NCI-H510A (cell line): ENCODE measurements around the gene UPK1B.
"Not testable (repeated sequence)": the region's sequence is repeated elsewhere in the genome, so short reads cannot be mapped to it uniquely, and the experiment has no call there.

Source experiments
- DNase-seq: peaks from one replicate; lab custom pipeline; 2025; lab: John Stamatoyannopoulos, UW

UPK1B gene

DNA sequence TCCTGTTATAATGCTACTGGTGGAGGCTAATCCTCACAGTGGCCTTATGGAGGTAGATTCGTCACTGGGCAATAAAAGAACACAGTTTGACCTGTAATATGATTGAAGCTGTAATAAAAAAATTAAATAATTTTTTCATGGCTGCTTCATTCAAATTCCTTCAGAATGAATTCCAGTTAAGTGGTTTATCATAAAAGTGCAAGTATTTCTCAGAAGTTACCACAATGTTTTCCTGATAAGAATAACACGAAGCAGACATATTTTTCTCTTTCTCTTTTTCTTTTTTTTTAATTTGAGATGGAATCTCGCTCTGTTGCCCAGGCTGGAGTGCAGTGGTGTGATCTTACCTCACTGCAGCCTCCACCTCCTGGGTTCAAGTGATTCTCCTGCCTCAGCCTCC, 51.7 kb downstream of the UPK1B start:
- DNase-seq: no peak

DNA sequence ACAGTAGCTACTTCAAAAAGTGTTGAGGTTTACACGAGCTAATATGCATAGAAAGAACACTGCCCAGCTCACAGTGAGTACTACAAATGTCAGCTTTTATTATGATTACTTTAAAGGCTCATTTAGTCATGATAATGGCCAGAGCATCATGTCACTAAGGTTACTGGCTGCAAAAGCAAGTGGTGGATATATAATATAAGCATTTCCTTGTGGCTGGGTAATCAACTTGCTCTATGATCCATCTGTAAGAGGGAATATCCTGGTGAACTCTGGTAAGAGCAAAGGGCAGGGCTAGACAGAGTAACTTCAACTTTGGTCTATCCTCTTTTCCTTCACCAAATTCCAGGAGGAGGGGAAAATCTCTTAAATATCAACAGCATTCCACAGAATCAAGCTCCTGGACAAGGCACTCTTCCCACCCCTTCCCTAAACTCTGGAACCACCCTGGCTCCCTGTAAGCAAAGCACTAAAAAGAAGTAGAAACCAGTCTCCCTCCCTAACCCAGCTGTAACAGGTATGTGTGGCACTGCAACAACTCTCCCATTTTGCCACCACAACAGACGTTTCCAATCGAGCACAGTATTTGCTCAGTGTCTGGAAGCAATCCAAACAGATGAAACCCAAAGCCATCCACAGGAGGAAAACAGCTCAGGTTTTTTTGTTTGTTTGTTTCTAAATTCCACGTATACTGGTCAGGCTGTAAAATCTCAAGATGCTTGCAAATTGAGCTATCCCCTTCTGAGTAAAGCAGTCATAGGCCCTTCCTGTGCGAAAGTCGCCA, 53.9 kb downstream of the UPK1B start:
- DNase-seq: no peak

DNA sequence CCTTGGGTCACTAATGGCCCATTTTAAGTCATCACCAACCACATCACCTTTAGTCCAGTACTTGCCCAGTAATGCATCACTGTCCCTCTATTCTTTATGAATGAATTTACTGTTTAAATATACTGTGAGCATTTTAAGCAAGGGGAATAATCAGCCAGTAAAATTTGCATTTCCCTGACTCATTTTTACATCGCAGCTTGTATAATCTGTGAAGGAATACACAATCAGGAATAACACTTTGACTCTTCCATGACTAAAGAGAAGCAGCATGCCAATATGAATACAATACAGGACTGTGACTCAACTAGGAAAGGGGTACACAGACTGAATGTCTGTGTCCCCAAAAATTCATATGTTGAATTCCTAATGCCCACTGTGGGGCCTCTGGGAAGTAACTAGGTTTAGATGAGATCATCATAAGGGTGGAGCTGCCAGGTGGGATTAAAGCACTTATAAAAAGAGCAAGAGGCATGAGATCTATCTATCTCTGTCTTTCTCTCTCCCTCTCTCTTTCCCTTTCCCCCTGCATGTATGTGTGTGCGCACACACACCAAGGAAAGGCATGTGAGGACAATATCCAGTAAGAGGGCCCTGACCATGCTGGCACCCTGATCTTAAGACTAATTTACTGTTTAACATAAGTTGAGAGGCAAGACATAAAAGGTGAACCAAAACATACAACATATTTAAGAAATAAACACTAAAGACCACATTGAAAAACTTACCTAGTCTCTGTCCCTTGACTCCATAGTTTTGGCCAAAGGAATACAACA, 55.2 kb downstream of the UPK1B start:
- DNase-seq: no peak

DNA sequence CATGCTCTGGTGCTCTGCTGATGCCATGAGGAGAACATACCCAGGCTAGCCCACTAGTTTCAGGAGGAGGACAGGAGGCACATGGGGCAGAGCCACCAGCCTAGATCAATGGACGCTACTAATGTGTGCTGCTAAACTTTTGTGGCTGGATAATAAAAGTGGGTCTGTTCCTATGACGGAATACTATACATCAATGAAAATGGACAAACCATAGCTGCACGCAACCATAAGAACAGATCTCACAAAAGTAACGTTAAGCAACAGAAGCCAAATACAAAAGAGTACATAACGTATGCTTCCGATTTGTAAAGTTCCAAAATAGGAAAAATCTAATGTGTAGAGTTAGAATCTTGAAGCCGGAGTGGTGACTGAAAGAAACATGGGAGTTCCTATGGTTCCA, 55.8 kb downstream of the UPK1B start:
- DNase-seq: no peak

DNA sequence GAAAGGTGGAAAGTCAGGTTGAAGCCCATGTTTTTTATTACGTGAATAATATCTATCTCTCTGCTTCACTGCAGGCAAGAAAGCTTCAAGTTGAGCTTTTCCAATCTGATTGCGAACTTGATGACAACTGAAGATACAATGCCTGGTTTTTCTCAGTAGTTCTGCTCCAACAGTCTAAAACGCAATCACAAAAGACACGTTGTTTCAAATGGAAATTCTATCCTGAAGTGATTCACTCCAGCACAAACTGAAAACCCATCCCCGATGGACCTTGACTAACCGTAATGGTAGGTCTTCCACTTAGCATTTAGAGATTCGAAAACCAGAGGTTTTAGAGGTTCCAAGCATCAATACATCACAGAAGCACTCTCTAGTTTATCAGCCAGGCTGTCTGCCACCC, 56.7 kb downstream of the UPK1B start:
- no peak for DNase-seq

DNA sequence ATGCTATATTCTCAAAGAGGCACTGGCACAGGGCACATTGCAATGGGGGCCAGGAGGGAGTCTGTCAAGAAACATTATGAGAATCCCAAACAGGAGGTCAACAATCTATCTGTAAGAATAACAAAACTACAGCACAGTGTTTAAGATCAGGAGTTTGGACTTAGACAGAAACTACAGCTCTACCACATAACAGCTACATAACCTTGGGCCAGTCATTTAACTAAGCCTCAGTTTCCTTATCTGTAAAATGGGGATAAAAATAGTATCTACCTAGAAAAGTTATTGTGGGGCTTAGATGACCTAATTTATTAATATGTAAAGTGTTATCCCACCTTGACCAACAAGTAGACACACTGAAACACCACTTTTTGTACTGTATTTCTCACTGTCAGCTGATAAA, 57.3 kb downstream of the UPK1B start:
- DNase-seq: no peak

DNA sequence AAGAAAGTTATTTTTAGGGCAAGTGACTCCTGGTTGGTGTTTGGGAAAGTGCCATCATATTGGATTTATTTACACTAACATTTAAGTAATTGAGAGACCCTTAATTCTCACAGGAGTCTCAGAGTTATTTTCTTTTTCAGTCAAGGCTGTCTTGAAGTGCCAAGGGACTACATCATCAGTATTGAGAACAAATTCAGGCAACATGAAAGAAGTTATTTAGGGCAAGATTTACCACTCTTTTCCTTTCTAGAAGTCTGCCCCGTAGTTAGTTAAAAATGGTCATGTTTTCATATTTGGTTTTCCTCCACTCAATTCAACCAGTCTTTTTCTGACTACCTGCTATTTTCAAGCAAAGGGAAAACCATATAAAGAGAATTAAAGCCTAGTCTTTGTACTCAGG, 61.2 kb downstream of the UPK1B start:
- no peak for DNase-seq

DNA sequence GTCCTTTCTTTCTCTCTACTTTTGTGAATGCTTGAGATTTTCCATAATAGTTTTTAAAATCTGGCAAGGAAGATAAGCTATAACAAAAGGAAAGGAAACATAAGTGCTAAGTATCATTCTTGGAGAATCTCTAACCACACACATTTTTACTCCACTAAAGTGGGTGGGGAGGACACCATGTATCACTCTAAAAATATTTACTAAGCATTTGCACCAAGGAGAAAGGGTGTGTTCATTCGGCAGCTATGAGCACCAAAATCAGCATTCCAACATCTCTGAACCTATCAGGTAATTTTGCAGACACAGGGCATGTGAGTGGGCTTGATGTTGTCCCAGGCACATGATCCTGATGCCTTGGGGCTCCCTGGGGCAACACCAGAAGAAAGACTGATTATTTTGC, 61.8 kb downstream of the UPK1B start:
- DNase-seq: no peak

DNA sequence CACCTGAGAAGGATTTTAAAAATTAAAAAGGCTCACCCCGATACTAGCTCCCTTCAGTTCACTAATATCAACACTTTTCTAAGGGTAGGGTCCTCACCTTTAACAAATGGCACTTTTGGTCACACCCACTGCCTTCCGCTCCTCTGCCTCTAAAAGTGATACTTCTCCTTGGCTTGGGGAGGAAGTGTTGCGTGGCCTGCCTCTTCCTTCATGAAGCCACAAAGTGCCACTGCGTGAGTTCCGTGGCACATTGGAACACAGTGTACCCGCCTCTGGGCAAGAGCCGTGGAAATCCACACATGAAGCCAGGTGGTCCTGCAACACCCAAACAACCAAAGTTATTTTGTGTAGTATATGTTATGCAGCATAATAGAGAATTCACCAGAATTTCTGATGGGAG, 63.4 kb downstream of the UPK1B start:
- DNase-seq: no peak

DNA sequence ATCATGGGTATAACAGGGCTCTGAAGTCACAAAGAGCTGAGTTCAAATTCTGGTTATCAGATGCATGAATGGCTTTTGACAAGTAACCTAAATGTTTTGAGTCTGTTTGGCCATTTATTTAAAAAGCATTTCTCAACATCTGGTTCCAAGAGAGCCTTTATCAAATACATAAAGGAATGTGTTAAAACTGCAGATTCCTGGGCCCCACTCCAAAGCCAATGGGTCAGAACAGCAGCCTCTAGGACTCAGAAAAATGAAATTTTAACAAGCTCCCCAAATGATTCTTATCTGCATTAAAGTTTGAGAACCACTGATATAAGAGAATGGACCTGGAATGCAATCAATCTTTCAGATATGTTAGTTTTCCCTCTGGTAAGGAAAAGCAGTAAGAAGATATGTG, 63.9 kb downstream of the UPK1B start:
- DNase-seq: no peak

DNA sequence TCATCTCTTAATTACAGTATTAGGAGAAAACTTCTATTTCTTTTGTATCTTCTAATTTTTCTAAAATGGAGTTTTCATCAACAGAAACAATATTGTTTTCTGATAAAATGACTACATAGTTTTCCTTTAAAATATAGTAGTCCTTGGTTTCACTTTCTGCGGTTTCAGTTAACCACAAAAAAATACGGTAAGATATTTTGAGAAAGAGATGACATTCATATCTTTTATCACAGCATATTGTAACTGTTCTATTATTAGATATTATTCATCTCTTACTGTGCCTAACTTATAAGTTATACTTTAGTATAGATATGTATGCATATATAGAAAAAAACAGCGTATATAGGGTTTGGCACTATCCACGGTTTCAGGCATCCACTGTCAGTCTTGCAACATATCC, 65.0 kb downstream of the UPK1B start:
- no peak for DNase-seq

DNA sequence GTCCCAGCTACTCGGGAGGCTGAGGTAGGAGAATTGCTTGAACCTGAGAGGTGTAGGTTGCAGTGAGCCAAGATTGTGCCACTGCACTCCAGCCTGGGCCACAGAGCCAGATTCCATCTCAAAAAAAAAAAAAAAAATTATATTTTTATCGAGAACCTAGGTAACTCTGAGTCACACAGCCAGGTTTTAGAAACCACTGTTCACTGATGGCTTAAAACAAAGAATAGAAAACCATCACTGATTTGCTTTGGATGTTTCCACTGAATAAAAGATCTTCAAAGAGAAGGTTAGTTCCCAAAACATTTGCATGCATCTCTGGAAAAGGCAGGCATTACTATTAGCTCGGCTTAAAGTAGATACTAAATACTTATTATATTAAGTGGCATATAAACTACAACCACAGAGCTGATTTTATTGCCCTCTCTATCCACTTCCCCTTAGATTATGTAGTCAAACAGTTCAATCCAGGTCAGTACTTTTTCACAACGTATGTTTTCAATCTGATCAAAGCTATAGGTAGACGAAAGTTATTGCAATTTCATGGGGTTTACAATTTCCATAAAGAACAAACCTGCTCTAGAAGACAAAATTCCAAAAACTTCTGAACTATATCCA, 65.9 kb downstream of the UPK1B start:
- DNase-seq: no peak

DNA sequence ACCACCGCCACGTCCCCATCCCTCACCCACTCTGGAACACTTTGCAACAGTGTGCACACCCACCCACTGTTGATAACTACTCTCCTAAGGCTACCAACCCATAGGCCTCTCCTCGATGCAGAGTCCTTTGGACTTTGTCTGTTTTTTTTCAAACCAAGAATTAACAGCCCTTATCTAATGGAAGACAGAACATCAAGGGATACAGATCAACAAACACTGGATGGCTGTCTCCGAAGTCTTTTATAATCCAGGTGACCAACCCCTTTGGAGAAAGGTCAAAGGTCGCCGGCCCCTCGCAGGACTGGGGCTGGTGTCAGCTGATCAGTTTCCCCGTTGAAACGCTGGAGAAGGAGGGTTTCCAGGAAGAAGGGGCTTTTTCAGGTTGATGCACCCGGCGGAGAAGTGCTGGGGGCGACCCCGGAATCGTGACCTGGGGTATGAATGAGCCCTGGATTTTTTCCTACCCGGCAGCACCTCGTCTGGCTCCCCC, 66.7 kb downstream of the UPK1B start:
- no peak for DNase-seq

DNA sequence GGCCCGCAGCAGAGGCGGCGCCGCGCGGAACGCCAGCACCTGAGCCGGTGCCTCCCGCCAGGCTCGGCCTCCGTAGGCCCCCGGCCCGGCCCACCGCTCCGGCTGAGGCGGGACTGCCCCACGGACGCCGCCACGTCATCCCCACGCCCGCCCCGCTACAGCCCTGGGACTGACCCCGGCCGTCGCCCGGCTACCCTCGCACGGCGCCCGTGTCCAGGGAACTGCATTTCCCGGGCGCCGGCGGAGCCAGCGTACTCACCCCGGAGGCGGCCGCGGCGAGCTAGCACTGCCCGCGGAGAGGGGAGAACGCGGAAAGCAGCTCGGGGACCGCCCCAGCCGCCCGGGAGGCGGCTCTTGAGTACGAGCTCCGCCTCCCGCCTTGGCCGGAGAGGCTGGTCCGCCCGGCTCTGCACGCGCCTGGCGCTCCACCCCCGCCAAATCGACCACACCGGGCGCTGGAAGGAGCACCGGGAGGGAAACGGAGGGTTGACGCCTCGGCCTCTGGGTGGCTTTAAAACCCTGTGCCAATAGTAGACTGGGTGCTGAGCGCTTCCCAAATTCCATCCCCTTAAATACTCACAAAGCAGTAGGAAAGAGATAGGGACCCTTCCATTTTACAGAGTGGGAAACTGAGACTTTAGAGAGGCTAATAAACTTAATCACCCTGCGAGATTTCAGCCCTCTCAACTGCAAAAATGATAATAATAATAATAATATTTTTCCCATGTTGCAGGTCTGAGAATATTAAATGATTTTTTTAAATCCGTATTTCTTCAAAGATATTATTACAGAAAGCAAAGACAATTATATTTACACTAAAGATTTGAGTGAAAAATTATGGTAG, 67.4 kb downstream of the UPK1B start, which contains the start of gene B4GALT4:
Gene B4GALT4, minus strand, starts transcription at position 288 of the 844 bp plus-strand sequence. CDS start 10,779 bp downstream, outside the sequence.
- DNase-seq: peak; percentile 66

DNA sequence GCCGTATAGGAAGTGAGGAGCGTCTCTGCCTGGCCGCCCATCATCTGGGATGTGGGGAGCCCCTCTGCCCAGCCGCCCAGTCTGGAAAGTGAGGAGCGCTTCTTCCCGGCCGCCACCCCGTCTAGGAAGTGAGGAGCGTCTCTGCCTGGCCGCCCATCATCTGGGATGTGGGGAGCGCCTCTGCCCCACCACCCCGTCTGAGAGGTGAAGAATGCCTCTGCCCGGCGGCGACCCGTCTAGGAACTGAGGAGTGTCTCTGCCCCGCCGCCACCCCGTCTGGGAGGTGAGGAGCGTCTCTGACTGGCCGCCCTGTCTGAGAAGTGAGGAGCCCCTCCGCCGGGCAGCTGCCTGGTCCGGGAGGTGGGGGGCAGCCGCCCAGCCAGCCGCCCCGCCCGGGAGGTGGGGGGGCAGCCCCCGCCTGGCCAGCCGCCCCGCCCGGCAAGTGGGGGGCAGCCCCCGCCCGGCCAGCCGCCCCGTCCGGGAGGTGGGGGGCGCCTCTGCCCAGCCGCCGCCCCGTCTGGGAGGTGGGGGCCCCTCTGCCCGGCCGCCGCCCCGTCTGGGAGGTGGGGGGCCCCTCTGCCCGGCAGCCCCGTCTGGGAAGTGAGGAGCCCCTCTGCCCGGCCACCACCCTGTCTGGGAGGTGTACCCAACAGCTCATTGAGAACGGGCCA, 69.1 kb downstream of the UPK1B start:
- not testable (repeated sequence) for DNase-seq

DNA sequence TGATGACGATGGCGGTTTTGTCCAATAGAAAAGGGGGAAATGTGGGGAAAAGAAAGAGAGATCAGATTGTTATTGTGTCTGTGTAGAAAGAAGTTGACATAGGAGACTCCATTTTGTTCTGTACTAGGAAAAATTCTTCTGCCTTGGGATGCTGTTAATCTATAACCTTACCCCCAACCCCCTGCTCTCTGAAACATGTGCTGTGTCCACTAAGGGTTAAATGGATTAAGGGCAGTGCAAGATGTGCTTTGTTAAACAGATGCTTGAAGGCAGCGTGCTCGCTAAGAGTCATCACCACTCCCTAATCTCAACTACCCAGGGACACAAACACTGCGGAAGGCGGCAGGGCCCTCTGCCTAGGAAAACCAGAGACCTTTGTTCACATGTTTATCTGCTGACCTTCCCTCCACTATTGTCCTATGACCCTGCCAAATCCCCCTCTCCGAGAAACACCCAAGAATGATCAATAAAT, 69.7 kb downstream of the UPK1B start:
- not testable (repeated sequence) for DNase-seq

DNA sequence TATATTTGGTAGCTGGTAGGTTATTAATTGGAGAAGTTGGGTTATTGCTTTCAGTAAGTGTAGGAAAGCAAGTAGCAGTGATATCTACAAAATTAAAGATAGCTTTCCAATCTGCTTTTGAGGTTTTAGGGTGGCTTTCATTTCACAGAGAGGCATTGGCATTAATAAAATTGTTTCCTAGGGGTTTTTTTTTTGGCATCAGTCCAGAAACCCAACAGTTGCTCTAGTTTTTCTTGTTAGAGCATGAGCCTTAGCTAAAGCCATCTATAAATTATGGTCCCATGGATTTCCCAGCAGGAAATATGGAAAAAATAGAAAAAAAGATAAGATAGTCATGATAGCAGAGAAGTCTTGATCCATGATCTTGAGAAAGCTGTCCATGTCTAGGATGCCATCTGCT, 70.3 kb downstream of the UPK1B start:
- no peak for DNase-seq

DNA sequence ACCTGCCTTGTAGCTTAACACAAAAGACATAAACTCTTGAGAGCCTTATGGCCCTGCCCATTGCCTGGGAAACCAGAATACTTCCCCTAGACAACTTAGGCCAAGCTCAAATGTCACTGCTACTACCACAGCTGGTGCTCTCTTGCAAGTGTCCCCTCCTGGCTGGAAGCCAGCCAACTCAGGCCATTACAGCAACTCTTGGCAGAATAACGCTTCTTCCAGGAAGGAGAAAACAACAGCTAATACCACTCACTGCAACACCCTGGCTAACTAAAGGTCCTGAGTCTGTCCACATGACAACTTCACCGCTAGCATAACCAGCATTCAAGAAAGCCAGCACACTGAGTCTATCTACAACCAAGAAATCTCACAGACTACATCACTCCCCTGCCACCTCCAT, 72.4 kb downstream of the UPK1B start:
- peak; percentile 12 for DNase-seq
